Measurements from ENCODE around the gene STARD3. TPM values are rescaled to one million over a fixed set of nuclear protein-coding genes. Genes with fewer than 3 reads are reported as not detected.

The STARD3 gene
- total RNA-seq, 1 experiment from 2014 or later: 44.8 TPM

DNA sequence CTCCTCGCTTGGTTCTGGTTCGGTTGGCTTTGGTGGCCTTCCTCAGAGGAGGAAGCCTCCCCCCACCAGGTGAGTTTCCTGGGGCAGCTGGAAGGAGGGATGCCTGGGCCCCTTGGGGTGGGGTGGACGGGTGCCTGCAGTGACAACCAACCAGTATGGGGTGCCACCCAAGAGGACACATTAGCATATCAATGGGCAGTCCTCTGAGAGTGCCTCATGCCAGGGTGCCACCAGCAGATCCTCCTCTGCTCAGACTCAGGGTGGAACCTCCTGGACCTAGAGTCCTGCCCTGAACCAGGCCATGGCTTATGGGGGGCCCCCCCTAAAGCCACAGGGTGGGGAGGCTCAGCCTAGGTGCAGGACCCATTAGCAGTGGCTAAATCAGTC lies 7.5 kb upstream of the STARD3 start:
- intact Hi-C loops (cut with micrococcal nuclease; ENCODE audit: unreplicated experiment) (loop anchor here (5.0 kb wide), 1 partner anchor 123 kb away; no protein-coding TSS in a partner anchor), in situ Hi-C loops (cut with HindIII; ENCODE audit: low pct_unique_long_range_greater_than_20kb, low sequenced_read_pairs) (no loop called here)
- Histone ChIP-seq H3K36me3 (ENCODE audit: control insufficient read depth, insufficient read depth, low read length) (no peaks in the 10 kb centered on the region), H3K27me3 (ENCODE audit: control insufficient read depth, insufficient read depth, low read length) (no peaks in the 10 kb centered on the region), H3K4me3 (ENCODE audit: low read depth in 2 of 2, low read length in 2 of 2) (no peak overlapping the region), H3K4me1 (ENCODE audit: control insufficient read depth, insufficient read depth, low read length) (peaks cover 26% of the 10 kb centered on the region), H3K27ac (ENCODE audit: low read length) (no peak overlapping the region), H3K9me3 (ENCODE audit: control insufficient read depth, insufficient read depth, low read depth, low read length) (no peaks in the 10 kb centered on the region)
- TF ChIP-seq SIN3A (IDR thresholded peaks at IDR 0.05; ENCODE audit: borderline replicate concordance, insufficient read depth, low read depth, low read length): no peak
- ChIA-PET POLR2A (no interaction called here), CTCF (no interaction called here)
- BruUV-seq (replicated peaks): no TSS peak
- ATAC-seq (no peak), DNase-seq (ENCODE audit: low read depth, low spot score) (no peak)

DNA sequence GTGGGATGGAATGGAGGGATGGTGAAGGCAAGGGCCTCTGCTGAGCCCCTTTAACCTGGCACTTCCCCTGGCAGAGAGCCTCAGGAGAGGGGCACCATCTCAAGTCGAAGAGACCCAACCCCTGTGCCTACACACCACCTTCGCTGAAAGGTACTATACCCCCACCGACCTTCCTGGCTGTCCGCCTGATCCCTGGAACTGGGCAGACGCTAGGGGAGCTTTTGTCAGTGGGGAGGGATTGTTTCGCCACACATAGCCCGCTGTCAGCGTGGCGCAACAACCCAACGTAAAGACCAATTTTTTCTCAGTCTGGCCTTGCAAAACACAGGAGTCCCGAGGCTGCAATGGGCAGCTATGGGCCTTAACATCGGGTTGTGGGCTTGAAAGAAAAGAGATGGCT lies 7.0 kb upstream of the STARD3 start:
- H3K27me3 ChIP-seq (ENCODE audit: control insufficient read depth, insufficient read depth, low read length): no peaks in the 10 kb centered on the region
- CTCF ChIA-PET: no interaction called here
- no peaks in the 10 kb centered on the region for H3K9me3 ChIP-seq (ENCODE audit: control insufficient read depth, insufficient read depth, low read depth, low read length)
- no peak overlapping the region for H3K4me3 ChIP-seq (ENCODE audit: low read depth in 2 of 2, low read length in 2 of 2)
- H3K27ac ChIP-seq (ENCODE audit: low read length): no peak overlapping the region
- DNase-seq (ENCODE audit: low read depth, low spot score): no peak
- peaks cover 28% of the 10 kb centered on the region for H3K4me1 ChIP-seq (ENCODE audit: control insufficient read depth, insufficient read depth, low read length)
- no TSS peak for BruUV-seq (replicated peaks)
- no peak for ATAC-seq
- intact Hi-C loops (cut with micrococcal nuclease; ENCODE audit: unreplicated experiment): loop anchor here (5.0 kb wide), 1 partner anchor 122 kb away; no protein-coding TSS in a partner anchor
- TF ChIP-seq, protein P1, sequence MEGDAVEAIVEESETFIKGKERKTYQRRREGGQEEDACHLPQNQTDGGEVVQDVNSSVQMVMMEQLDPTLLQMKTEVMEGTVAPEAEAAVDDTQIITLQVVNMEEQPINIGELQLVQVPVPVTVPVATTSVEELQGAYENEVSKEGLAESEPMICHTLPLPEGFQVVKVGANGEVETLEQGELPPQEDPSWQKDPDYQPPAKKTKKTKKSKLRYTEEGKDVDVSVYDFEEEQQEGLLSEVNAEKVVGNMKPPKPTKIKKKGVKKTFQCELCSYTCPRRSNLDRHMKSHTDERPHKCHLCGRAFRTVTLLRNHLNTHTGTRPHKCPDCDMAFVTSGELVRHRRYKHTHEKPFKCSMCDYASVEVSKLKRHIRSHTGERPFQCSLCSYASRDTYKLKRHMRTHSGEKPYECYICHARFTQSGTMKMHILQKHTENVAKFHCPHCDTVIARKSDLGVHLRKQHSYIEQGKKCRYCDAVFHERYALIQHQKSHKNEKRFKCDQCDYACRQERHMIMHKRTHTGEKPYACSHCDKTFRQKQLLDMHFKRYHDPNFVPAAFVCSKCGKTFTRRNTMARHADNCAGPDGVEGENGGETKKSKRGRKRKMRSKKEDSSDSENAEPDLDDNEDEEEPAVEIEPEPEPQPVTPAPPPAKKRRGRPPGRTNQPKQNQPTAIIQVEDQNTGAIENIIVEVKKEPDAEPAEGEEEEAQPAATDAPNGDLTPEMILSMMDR (IDR thresholded peaks at IDR 0.05): no peak
- TF ChIP-seq POLR2AphosphoS5 (IDR thresholded peaks at IDR 0.05; ENCODE audit: low read depth, low read length) (no peak), SIN3A (IDR thresholded peaks at IDR 0.05; ENCODE audit: borderline replicate concordance, insufficient read depth, low read depth, low read length) (no peak), TCF7L2 (IDR thresholded peaks at IDR 0.05; ENCODE audit: low read depth, low read length) (no peak)
- TF ChIP-seq, protein P2, sequence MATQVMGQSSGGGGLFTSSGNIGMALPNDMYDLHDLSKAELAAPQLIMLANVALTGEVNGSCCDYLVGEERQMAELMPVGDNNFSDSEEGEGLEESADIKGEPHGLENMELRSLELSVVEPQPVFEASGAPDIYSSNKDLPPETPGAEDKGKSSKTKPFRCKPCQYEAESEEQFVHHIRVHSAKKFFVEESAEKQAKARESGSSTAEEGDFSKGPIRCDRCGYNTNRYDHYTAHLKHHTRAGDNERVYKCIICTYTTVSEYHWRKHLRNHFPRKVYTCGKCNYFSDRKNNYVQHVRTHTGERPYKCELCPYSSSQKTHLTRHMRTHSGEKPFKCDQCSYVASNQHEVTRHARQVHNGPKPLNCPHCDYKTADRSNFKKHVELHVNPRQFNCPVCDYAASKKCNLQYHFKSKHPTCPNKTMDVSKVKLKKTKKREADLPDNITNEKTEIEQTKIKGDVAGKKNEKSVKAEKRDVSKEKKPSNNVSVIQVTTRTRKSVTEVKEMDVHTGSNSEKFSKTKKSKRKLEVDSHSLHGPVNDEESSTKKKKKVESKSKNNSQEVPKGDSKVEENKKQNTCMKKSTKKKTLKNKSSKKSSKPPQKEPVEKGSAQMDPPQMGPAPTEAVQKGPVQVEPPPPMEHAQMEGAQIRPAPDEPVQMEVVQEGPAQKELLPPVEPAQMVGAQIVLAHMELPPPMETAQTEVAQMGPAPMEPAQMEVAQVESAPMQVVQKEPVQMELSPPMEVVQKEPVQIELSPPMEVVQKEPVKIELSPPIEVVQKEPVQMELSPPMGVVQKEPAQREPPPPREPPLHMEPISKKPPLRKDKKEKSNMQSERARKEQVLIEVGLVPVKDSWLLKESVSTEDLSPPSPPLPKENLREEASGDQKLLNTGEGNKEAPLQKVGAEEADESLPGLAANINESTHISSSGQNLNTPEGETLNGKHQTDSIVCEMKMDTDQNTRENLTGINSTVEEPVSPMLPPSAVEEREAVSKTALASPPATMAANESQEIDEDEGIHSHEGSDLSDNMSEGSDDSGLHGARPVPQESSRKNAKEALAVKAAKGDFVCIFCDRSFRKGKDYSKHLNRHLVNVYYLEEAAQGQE (IDR thresholded peaks at IDR 0.05; ENCODE audit: insufficient read depth in 1 of 2, low read depth in 2 of 2, low read length in 1 of 2): no peak
- POLR2A ChIA-PET: no interaction called here
- no peaks in the 10 kb centered on the region for H3K36me3 ChIP-seq (ENCODE audit: control insufficient read depth, insufficient read depth, low read length)
- in situ Hi-C loops (cut with HindIII; ENCODE audit: low pct_unique_long_range_greater_than_20kb, low sequenced_read_pairs): no loop called here

DNA sequence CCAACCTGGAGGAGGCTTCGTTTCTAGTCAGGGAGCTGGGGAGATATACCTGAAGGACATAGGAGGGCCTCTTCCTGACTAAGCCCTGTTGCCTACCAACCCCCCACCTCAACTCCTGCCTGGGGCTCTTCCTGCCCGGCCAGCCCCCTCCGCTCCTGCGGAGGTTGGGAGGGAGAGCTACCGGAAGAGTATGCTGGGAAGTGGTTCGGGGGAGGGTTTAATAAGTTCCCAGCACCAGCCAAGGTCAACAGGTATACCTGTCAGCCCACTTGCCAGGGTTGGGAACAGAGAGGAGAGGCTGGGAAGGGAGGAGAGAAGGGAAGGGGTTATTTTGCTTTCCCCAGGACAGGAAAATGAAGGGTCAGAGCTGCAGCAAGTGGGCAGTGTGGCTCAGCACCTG lies 5.5 kb upstream of the STARD3 start:
- intact Hi-C loops (cut with micrococcal nuclease; ENCODE audit: unreplicated experiment) (no loop called here), in situ Hi-C loops (cut with HindIII; ENCODE audit: low pct_unique_long_range_greater_than_20kb, low sequenced_read_pairs) (no loop called here)
- H3K4me3 ChIP-seq (ENCODE audit: low read depth in 2 of 2, low read length in 2 of 2): no peak overlapping the region
- TF ChIP-seq POLR2AphosphoS5 (IDR thresholded peaks at IDR 0.05; ENCODE audit: low read depth, low read length): no peak
- TF ChIP-seq TCF7L2 (IDR thresholded peaks at IDR 0.05; ENCODE audit: low read depth, low read length): no peak
- no peak for TF ChIP-seq SIN3A (IDR thresholded peaks at IDR 0.05; ENCODE audit: borderline replicate concordance, insufficient read depth, low read depth, low read length)
- TF ChIP-seq, protein P2 (IDR thresholded peaks at IDR 0.05; ENCODE audit: insufficient read depth in 1 of 2, low read depth in 2 of 2, low read length in 1 of 2): no peak
- TF ChIP-seq, protein P1 (IDR thresholded peaks at IDR 0.05): no peak
- no peak for ATAC-seq
- H3K9me3 ChIP-seq (ENCODE audit: control insufficient read depth, insufficient read depth, low read depth, low read length): no peaks in the 10 kb centered on the region
- H3K4me1 ChIP-seq (ENCODE audit: control insufficient read depth, insufficient read depth, low read length): peaks cover 38% of the 10 kb centered on the region
- no peaks in the 10 kb centered on the region for H3K27me3 ChIP-seq (ENCODE audit: control insufficient read depth, insufficient read depth, low read length)
- peak overlapping the region; percentile 32 for H3K27ac ChIP-seq (ENCODE audit: low read length)
- BruUV-seq (replicated peaks): no TSS peak
- no peak for DNase-seq (ENCODE audit: low read depth, low spot score)
- ChIA-PET POLR2A (interaction anchor here (0.5 to 0.6 kb wide), 2 partner anchors 34 to 467 kb away, joined by 3 to 6 read pairs; no protein-coding TSS in a partner anchor), CTCF (interaction anchor here (1.1 to 1.8 kb wide), 2 partner anchors 8 to 10 kb away, joined by 5 to 6 read pairs; no protein-coding TSS in a partner anchor)
- no peaks in the 10 kb centered on the region for H3K36me3 ChIP-seq (ENCODE audit: control insufficient read depth, insufficient read depth, low read length)
